NCI-H1092 treated with DMSO at 0.1 percent for 48 hours (cell line): ENCODE results near the gene NPFFR1.

Source experiments
- DNase-seq: peaks from one replicate; lab custom pipeline; 2025; lab: John Stamatoyannopoulos, UW

NPFFR1 gene

GRCh38 chr10:70315815-70316214 is 32.0 kb upstream of the NPFFR1 start:
- DNase-seq: no peak

DNA sequence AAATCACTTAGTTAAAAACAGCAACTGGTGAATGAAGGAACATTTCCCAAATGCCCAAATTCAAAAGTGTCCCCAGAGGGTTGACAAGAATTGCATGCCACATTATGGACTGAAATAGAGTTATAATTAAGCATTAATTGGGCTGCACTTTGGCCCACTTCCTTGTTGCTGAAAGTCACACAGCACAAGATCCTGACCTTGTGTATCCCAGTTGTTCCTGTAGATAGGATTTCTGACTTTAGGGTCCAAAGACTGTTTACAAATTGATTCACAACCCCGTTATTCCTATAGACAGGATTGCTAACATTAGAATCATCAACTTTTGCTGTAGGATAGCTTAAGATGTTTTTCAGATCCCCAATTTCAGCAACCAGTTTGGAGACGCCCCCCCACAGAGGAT is 31.5 kb upstream of the NPFFR1 start:
- DNase-seq: no peak

- no peak for DNase-seq
These were observed 29.2 kb upstream of the NPFFR1 start for GRCh38 chr10:70312972-70313371.

- no peak for DNase-seq
These were observed 28.4 kb upstream of the NPFFR1 start for GRCh38 chr10:70312249-70312648.

DNA sequence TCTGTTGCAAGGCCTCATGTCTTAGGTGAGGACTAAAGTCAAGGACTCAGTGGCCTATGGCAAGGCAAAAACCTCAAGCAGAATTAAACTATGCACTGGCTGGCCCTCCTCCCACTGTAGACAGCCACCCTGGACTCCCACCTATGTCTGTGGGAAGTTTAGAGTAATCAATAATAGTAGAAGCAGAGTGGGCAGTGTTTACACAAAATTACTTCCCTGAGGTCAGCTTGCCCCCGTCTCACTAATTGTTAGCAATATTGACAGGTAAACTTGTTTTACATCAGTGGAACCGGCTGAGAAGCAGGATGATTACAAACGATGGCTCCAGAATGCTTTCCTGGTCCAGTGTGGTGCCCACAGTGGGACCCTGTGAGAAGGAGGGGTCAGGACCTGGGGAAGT is 27.9 kb upstream of the NPFFR1 start:
- no peak for DNase-seq

DNA sequence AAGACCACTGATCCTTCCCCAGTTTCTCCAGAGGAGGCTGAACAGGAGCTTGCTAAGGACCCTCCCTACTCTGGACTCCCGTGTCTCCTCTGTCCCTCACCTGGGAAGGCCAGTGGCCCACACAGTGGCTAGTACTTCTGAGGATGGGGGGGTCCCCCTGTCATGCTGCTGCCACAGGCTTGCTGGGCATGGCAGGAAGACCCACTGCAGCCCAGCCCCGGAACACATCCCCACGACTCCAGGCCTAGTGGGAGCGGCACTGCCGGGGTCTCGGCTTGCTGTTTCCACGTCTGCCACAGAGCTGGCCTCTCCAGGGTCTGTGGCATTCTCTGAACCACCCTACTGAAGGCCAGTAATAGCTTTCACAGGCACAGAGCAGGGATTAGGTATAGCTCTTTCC is 25.9 kb upstream of the NPFFR1 start:
- no peak for DNase-seq

DNA sequence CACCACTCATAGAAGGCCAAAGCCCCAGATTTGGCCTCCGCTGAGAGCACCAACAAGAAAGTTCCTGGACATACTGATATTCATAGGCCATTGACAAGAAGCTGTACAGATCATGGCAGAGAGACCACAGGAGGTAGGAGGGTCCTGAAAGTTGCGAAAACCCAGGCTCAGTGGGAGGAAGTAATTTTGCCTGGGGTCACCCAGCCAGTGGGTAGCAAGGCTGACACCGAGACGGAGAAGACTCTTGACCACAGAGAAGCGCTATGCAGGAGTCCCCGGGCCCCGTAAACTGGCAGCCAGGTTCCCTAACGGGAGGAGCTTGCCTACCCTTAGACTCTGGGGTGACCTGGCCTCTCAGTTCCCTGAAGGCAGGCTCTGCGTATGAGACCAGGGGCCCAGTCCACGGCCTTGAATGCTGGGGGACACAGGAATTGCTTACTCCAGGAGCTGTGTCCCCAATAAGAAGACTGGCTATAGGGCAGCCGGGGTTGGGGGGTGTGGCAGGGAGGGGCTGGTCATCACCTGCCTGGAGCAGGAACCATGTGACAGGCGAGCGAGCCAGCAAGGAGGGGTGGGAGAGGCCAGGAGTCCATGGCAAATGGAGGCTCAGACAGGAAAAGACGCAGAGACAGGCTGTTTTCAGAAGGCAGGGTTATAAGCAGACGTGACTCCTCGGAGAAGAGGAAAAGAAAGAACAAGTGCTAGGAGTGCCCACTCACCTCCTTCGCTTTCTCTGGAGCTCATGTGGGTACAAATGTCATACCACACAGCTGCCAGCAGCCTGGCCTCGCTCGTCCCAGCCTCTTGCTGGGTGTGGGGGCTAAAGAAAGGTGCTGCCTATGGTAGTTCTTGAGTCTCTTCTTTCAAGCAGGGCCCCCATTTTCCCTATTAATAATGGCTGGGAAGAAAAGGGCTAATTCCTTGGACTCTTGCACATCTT is 24.6 kb upstream of the NPFFR1 start:
- DNase-seq: no peak

GRCh38 chr10:70306886-70307520 is 23.2 kb upstream of the NPFFR1 start:
- no peak for DNase-seq

DNA sequence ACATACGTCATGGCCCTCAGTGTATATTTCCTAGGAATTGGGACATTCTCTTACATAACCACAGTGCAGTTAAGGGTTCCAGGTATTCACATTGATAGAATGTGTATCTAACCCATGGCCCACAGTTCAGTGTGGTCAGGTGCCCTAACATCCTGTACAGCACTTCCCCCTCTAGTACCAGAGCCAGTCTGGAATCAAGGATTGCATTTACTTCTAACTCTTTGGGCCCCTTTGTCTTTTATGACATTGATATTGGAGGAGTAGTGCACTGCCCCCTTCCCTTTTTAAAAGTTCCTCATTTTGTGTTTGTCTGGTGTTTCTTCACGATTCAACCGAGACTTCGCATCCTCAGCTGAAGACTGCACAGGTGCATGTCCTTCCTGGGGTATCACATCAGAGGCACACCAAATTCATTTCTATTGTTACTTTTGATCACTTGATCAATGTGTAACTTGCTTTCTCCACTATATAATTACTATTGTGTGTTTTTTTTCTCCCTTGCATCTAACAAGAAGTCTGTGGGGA is 22.4 kb upstream of the NPFFR1 start:
- DNase-seq: no peak

DNA sequence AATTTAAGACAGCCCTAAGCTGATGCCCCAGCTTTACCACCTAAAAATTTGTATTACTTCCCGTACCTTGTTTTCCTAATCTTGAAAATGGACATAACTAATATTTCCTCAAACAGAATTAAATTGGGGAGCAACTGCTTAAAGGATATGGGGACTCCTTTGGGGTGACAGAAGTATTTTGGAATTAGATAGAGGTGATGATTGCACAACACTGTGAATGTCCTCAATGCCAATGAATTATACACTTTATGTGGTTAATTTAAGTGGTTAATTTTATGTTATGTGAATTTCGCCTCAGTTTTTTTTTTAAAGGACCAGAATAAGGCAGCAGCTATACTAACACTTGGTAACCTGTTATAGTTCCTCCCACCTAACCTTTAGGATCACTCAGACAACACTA is 19.9 kb upstream of the NPFFR1 start:
- DNase-seq: no peak

DNA sequence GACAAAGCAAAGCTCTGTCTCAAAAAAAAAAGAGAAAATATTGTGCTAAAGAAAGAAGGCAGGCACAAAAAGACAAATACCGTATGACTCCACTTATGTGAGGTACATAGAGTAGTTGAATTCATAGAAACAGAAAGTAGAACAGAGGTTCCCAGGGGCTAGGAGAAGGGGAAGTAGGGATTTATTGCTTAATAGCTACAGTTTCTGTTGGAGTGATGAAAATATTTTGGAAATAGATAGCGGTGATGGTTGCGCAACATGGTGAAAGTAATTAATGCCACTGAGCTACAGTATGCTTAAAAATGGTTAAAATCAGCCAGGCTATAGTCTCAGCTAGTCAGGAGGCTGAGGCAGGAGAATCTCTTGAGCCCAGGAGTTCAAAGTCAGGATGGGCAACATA is 18.5 kb upstream of the NPFFR1 start:
- no peak for DNase-seq

GRCh38 chr10:70300908-70301597 is 17.2 kb upstream of the NPFFR1 start:
- no peak for DNase-seq

DNA sequence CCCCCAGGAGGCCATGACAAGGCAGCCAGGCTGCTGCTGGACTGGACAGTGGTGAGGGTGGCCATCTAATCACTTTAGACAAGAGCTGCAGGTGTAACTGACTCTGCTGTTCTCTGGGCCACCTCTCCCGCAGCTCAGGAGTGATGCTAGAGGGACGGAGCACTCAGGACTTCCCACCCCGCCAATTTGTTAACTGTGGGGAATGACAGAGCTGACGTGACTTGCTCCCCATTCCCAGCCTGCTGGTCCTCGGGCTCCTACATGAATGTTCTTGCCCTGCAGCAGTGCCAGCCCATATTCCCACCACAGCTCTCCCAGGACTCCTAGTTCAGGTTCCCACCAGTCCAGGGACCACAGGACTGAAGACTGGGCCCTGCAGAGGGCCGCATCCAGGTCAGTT is 16.7 kb upstream of the NPFFR1 start:
- DNase-seq: no peak

GRCh38 chr10:70299876-70300275 is 16.1 kb upstream of the NPFFR1 start:
- no peak for DNase-seq

- no peak for DNase-seq
These were observed 14.6 kb upstream of the NPFFR1 start for GRCh38 chr10:70298393-70298792.

GRCh38 chr10:70297224-70297623 is 13.4 kb upstream of the NPFFR1 start:
- no peak for DNase-seq

GRCh38 chr10:70296406-70296899 is 12.6 kb upstream of the NPFFR1 start:
- no peak for DNase-seq

DNA sequence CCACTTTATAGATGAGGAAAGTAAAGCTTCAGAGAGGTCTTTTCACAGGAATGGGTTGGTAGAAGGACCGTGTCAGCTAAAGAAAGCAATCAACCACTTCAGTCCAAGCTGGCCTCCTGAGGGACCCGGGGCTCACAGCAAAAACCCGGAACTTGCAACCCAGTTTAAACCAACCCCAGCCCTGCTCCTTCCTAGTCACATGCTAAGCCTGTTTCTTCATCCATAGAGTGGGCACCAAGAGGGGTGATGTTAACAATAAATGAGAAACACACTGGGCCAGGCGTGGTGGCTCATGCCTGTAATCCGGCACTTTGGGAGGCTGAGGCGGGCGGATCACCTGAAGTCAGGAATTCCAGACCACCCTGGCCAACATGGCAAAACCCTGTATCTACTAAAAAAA is 12.1 kb upstream of the NPFFR1 start:
- DNase-seq: no peak

DNA sequence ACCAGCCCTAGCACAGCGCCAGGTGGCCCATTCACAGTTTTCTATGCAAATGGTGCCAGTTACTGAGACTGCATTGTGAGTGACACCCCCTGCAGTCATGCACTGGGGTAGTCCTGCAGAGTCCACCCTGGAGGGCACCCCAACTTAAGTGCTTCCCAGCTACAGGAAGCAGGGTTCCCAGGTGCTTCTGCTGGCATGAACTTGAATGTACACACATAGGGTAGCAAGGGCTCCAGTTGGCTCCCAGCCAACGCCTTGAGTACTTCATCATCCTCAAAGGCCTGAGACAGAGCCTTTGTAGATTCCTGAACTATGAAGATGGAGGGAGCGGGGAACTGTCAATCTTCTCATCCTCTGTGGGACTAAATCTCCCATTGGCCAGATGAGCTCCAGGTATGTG is 11.5 kb upstream of the NPFFR1 start:
- DNase-seq: no peak

GRCh38 chr10:70293169-70293843 is 9.5 kb upstream of the NPFFR1 start:
- DNase-seq: no peak

- no peak for DNase-seq
These were observed 8.2 kb upstream of the NPFFR1 start for GRCh38 chr10:70292004-70292403.

DNA sequence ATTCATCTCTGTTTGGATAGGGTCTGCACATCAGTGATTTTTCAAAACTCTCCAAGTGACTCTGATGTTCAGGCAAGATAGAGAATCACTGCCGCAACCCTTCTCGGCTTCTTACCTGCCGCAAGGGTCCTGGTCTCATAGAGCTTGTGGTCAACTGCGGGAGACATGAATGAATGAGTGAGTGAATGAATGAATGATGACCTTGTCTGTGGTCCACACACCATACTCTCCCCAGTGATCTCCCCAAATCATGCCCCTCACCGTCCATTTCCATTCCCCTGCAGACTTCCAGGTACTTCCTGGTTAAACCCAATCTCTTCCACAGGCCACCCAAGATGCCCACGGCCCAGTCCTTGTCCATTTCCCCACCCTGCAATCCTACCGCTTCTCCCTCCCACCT is 5.9 kb upstream of the NPFFR1 start:
- DNase-seq: no peak
